Fibroblast of mammary gland (primary cell): ENCODE measurements around the gene RIPK4.

ENCODE experiments used
- DNase-seq: peaks from one replicate; pipeline ENCODE4 v3.0.0-alpha.2; 2010; ENCODE audit warnings: low read depth
- H3K4me3 ChIP-seq: 2 replicates; pipeline ENCODE4 v1.5.1; 2011; ENCODE audit warnings: low read depth, mild to moderate bottlenecking, low read length, moderate library complexity; ENCODE audit not compliant: control insufficient read depth
- CTCF ChIP-seq: conservative IDR thresholded peaks from 2 replicates; pipeline ENCODE4 v1.5.1; 2011; ENCODE audit warnings: low read depth, low read length, inconsistent platforms; ENCODE audit not compliant: control insufficient read depth, insufficient read depth

The RIPK4 gene

DNA sequence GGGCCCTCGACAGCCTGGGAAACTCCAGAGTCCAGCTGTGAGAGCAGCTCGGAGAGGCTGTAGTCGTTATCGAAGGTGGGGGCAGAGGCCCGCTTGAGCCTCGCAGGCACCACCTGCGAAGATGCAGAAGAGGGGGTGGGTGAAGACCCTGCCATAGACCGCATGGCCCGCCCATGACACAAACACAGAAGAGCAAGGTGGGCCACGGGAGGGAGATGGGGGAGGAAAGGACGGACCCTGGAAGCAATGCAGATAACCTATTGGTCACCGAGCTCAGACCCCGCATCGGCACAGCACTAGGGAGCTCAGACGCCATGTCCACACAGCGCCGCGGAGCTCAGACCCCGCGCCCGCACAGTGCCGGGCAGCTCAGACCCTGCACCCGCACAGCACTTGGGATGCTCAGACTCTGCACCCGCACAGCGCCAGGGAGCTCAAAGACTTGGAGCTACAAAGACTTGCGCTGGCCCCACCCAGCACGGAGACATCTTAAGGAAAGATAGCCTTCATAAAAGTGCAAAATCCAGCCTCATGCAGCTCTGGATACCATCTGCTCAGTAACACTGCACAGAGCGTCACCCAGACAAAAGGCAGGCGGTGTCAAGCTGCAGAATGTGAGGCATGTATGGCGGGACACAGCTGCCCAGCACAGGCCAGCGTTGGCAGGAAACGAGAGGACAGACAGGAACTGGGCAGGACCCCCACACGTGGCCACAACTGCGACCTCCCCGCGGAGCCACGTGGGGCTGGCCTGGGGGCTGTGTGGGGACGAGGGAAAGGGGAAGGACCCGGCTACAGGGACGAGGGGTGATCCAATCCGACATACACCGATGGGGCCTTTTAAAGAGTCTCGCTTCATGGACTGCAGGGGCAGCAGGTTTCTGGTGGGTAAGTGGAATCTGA, 22.6 kb downstream of the RIPK4 start:
- no peak for DNase-seq
- H3K4me3 ChIP-seq: no peak overlapping the region
- no peak for TF ChIP-seq CTCF

DNA sequence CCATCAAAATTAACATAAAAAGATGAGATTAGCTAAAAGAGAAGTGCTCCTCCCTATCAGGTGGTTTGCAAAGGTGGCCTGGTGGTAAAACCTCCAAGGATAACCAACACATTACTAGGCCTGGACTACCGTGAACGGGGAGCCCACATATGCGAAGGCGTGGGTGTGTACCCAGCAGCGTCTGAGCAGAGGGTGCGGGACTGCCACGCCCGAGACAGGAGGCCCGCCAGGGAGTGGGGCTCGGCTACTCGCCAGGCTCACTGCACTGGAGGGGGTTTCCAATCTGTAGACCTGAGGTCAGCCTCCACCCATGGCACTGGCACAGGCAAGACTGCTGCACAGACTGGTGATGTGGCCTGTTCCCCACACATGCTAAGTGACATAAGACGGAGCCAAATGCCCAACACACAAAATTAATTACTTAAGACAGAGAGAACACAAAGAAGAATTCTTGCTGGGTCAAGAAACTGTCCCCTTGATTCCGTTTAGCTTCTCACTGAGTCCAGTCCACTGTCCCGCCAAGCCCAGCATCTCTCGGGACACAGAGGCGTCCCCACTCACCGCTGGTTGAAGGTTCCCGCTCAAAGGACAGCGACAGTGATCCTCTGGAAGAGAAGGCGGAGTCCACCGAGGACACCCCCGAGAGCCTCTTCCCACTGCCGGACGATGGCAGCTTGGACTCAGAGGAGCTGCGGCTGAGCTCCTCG, 23.4 kb downstream of the RIPK4 start:
- no peak for TF ChIP-seq CTCF
- DNase-seq: no peak
- no peak overlapping the region for H3K4me3 ChIP-seq

GRCh38 chr21:41742073-41742875, 24.6 kb downstream of the RIPK4 start:
- DNase-seq: no peak
- no peak for TF ChIP-seq CTCF
- H3K4me3 ChIP-seq: no peak overlapping the region

DNA sequence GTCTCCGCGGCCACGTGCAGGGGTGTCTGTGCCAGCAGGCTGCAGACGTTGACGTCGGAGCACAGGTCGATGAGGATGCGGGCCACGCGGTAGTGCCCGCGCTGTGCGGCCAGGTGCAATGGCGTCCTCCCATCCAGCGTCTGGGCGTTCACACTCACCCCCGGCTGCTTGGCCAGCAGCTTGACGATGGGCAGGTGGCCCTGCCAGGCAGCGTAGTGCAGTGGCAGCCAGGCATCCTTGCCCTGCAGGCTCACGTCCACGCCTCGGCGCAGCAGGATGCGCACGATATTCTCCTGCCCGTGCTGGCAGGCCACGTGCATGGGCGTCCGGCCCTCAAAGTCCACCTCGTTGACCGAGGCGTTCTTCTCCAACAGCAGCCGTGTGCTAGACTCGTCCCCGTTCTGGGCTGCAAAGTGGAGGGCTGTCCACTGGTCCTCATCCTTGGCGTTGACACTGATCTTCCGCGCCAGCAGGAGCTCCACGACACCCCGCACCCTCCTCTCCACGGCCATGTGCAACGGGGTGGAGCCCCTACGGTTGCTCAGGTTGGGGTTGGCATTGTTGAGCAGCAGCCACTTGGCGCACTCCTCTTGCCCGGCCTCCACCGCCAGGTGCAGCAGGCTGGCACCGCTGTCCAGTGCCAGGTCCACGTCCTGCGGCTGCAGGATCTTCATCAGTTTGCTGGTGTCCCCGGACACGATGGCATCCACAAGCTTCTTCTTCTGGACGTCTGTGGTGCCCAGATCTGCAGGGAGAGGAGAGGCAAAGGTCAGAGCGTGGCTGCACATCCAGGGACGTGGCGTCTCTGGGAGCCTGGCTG, 25.4 kb downstream of the RIPK4 start:
- TF ChIP-seq CTCF: no peak
- no peak for DNase-seq
- H3K4me3 ChIP-seq: no peak overlapping the region

DNA sequence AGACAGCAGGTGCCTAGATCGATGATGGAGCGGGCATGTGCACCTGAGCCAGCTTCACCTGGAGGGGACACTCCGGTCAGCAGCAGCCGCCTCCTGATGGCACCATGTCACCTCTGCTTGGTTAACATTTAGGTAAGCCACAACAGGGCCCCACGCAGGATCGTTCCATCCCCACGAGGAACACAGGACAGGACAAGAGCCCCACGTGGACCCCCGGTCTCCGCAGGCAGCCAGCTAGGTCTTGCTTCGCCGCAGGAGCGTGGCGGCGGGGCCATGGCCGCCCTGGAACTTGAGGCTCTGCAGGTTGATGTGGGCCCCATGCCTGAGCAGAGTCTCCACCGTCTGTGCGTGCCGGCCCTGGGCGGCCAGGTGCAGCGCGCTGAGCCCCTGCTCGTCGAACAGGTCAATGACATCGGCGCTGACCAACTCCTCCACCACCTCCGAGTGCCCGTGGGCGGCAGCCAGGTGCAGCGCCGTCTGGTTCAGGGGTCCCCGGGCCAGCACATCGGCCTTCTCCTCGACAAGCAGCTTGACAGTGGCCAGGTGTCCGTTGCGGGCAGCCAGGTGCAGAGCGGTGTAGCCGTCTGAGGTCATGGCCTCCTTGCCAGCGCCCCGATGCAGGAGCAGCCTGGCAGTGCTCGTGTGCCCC, 26.1 kb downstream of the RIPK4 start:
- TF ChIP-seq CTCF: no peak
- H3K4me3 ChIP-seq: no peak overlapping the region
- no peak for DNase-seq
